ENCODE measurements around the gene SYNRG. TPM values are rescaled to one million over a fixed set of nuclear protein-coding genes. Genes with fewer than 3 reads are reported as not detected.

SYNRG gene
- total and polyA plus RNA-seq, 8 donors: 3.7 to 92.4 (median 27.8) TPM

DNA sequence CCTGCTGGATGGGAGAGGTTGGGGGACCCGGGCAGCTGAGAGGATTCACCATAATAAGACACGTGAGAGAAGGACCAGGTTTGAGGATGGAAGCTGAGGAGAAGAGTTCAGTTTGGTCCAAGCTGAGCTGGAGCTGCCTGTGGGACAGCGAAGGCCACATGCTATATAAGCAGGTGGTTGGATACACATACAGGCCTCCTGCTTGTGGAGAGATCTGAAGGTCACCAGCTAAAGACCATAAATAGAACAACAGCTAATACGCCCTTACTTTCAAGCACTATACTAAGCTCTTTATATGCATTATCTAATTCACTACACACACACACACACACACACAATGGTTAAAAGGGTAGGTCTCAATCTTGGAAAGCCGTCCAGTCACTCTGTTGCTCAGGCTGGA lies 87.4 kb downstream of the SYNRG start:
- H3K4me3 ChIP-seq: no peak overlapping the region
- no peaks in the 10 kb centered on the region for H3K9me3 ChIP-seq
- WGBS, 5 donors: 86 to 96% (median 94%) methylated on average over 5 of the region's 5 CpGs
- H3K27ac ChIP-seq: no peak overlapping the region
- intact Hi-C loops (cut with DNase I; ENCODE audit: low total_unique reads): no loop called here
- peaks cover 43 to 98% (median 93%) of the 10 kb centered on the region in 4 donors for H3K36me3 ChIP-seq
- DNase-seq: no peak
- H3K27me3 ChIP-seq: no peaks in the 10 kb centered on the region
- no peaks in the 10 kb centered on the region for H3K4me1 ChIP-seq
- TF ChIP-seq POLR2AphosphoS5 (IDR thresholded peaks at IDR 0.05) (no peak), EP300 (IDR thresholded peaks at IDR 0.05) (no peak), POLR2A (IDR thresholded peaks at IDR 0.05) (no peak), CTCF (IDR thresholded peaks at IDR 0.05) (no peak)

GRCh38 chr17:37520174-37520573 lies 89.0 kb downstream of the SYNRG start:
- TF ChIP-seq CTCF (IDR thresholded peaks at IDR 0.05) (no peak), POLR2AphosphoS5 (IDR thresholded peaks at IDR 0.05) (no peak), EP300 (IDR thresholded peaks at IDR 0.05) (no peak), POLR2A (IDR thresholded peaks at IDR 0.05) (no peak)
- no peaks in the 10 kb centered on the region for H3K9me3 ChIP-seq
- no peaks in the 10 kb centered on the region for H3K4me1 ChIP-seq
- H3K4me3 ChIP-seq: no peak overlapping the region
- no peak overlapping the region for H3K27ac ChIP-seq
- 87 to 91% (median 89%) methylated on average over 8 of the region's 8 CpGs for WGBS, 5 donors
- intact Hi-C loops (cut with DNase I; ENCODE audit: low total_unique reads): no loop called here
- DNase-seq: no peak
- no peaks in the 10 kb centered on the region for H3K27me3 ChIP-seq
- peaks cover 45 to 98% (median 92%) of the 10 kb centered on the region in 4 donors for H3K36me3 ChIP-seq

DNA sequence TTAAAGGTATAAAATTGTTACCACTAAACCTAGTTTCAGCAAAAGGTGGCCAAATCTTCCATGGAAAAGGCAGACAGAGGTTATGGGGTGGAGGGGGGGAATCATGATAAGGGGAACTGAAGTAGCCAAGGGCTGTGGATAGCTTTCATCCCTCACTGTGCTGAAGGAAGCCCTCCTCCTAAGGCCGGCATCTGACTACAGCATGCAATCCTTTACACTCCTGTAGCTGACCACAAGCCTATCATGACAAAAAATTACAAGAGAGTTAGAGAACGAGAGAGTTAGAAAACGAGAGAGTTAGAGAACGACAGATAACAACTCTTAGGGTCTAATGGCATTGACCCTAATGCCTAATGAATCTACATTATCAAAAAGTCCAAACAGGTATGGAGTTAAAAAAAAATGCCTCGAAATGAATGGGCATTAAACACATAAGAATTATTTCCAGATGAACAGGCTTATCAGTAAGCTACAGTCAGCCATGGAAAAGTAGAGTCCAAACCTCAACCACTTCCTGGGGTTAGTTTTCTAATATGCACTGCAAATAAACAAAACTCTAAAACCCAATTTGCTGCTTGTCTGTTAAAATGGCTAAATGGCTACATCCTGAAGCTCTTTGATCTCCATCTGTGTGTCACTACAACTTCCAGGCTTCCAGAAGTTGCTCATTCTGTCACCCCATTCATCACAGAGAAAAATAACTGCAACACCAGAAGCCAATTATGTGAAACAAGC lies 89.8 kb downstream of the SYNRG start:
- TF ChIP-seq POLR2AphosphoS5 (IDR thresholded peaks at IDR 0.05): no peak
- TF ChIP-seq EP300 (IDR thresholded peaks at IDR 0.05): no peak
- no peak for TF ChIP-seq POLR2A (IDR thresholded peaks at IDR 0.05)
- no peak for TF ChIP-seq CTCF (IDR thresholded peaks at IDR 0.05)
- Histone ChIP-seq H3K4me1 (no peaks in the 10 kb centered on the region), H3K36me3 (peaks cover 45 to 100% (median 92%) of the 10 kb centered on the region in 4 donors), H3K27ac (no peak overlapping the region), H3K9me3 (no peaks in the 10 kb centered on the region), H3K27me3 (no peaks in the 10 kb centered on the region), H3K4me3 (no peak overlapping the region)
- intact Hi-C loops (cut with DNase I; ENCODE audit: low total_unique reads): no loop called here
- 71 to 82% (median 77%) methylated on average over 5 of the region's 5 CpGs for WGBS, 5 donors
- no peak for DNase-seq

DNA sequence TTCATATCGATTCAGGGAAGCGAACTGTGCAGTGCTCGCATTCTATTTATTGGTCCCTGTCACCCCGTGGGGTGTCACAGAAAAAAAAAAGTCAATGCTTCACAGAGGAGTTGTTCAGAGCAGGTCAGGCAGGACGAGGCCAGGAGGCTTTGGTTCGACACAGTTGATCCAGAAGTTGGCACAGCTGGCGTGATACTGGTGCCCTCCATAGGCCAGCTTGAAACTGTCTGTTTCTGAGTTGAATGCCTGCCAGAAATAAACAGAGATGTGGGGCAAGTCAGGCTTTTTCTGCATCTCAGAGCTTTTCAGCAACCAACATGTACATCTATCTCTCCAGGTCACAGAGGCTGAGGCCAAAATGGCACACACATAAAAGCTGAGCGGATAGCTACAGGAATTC lies 90.4 kb downstream of the SYNRG start:
- Histone ChIP-seq H3K9me3 (no peaks in the 10 kb centered on the region), H3K27ac (no peak overlapping the region), H3K4me1 (no peaks in the 10 kb centered on the region), H3K27me3 (no peaks in the 10 kb centered on the region), H3K36me3 (peaks cover 45 to 100% (median 90%) of the 10 kb centered on the region in 4 donors), H3K4me3 (no peak overlapping the region)
- TF ChIP-seq EP300 (IDR thresholded peaks at IDR 0.05) (no peak), POLR2AphosphoS5 (IDR thresholded peaks at IDR 0.05) (no peak), CTCF (IDR thresholded peaks at IDR 0.05) (no peak), POLR2A (IDR thresholded peaks at IDR 0.05) (no peak)
- 74 to 82% (median 80%) methylated on average over 8 of the region's 8 CpGs for WGBS, 5 donors
- intact Hi-C loops (cut with DNase I; ENCODE audit: low total_unique reads): no loop called here
- DNase-seq: no peak

All from stomach (tissue), 9 donors.